OCI-LY1 (cell line): Measurements from ENCODE around the gene TMEM161A.

Source experiments
- CTCF ChIP-seq: fragments of 200-600 bp; sonication (generic), shearing (Covaris generic); IDR thresholded peaks from 2 replicates; pipeline ENCODE4 v1.5.1; 2017; ENCODE audit warnings: mild to moderate bottlenecking, antibody characterized with exemption, low read length, moderate library complexity, mixed read lengths
- EZH2 ChIP-seq: fragments of 200-600 bp; sonication (generic), shearing (Covaris generic); IDR thresholded peaks from 2 replicates; pipeline ENCODE4 v1.8.0; 2017; ENCODE audit warnings: borderline replicate concordance, mixed run types, mild to moderate bottlenecking, antibody characterized with exemption, low read length, moderate library complexity, mixed read lengths

- no peak for TF ChIP-seq CTCF
- no peak for TF ChIP-seq EZH2
These were observed 22.3 kb upstream of the TMEM161A start for GRCh38 chr19:19160461-19161035.
